ENCODE results near the gene ZNF276.

DNA sequence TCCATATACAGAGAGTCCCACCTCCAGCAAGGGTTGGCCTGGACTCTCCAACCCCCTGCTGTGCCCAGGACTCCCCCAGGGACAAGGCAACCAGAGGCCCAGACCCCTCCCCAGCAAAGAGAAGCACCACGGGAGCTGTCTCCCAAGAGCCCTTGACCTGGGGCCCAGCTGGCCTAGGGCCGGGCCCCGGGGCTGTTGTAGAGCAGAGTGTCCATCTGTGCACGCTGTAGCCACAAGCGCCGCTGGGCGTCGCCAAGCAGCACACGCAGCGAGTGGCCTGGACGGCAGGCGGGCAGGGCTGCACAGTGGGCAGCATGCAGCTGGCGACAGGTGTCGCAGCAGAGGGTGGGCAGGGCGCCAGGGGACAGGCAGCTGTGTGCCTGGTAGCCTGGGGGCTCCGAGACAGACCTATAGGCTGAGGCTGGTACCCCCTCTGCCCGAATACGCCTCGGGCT lies 24.1 kb upstream of the ZNF276 start:
- TF ChIP-seq, protein P1, sequence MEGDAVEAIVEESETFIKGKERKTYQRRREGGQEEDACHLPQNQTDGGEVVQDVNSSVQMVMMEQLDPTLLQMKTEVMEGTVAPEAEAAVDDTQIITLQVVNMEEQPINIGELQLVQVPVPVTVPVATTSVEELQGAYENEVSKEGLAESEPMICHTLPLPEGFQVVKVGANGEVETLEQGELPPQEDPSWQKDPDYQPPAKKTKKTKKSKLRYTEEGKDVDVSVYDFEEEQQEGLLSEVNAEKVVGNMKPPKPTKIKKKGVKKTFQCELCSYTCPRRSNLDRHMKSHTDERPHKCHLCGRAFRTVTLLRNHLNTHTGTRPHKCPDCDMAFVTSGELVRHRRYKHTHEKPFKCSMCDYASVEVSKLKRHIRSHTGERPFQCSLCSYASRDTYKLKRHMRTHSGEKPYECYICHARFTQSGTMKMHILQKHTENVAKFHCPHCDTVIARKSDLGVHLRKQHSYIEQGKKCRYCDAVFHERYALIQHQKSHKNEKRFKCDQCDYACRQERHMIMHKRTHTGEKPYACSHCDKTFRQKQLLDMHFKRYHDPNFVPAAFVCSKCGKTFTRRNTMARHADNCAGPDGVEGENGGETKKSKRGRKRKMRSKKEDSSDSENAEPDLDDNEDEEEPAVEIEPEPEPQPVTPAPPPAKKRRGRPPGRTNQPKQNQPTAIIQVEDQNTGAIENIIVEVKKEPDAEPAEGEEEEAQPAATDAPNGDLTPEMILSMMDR (conservative IDR thresholded peaks at IDR 0.05; ENCODE audit: low read depth, low read length) = no peak
- TF ChIP-seq EZH2 (IDR thresholded peaks at IDR 0.05; ENCODE audit: low read length, unreplicated experiment) = no peak
- no peak for TF ChIP-seq EZH2phosphoT487 (IDR thresholded peaks at IDR 0.05; ENCODE audit: borderline replicate concordance, low read length)

Data from PC-3 (cell line).